Stimulated activated CD4-positive, alpha-beta T cell treated with anti-CD3 and anti-CD28 coated beads, Interleukin-15, amount 100 ng/mL, for 48 hours (primary cell): ENCODE results near the gene LY6G6D.

Experiments
- DNase-seq, 2 donors: peaks; one replicate each; pipeline ENCODE4 v3.0.0-alpha.2; 2020; ENCODE audit warnings: low read depth in 2 of 2

The LY6G6D gene, protein sequence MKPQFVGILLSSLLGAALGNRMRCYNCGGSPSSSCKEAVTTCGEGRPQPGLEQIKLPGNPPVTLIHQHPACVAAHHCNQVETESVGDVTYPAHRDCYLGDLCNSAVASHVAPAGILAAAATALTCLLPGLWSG

DNA sequence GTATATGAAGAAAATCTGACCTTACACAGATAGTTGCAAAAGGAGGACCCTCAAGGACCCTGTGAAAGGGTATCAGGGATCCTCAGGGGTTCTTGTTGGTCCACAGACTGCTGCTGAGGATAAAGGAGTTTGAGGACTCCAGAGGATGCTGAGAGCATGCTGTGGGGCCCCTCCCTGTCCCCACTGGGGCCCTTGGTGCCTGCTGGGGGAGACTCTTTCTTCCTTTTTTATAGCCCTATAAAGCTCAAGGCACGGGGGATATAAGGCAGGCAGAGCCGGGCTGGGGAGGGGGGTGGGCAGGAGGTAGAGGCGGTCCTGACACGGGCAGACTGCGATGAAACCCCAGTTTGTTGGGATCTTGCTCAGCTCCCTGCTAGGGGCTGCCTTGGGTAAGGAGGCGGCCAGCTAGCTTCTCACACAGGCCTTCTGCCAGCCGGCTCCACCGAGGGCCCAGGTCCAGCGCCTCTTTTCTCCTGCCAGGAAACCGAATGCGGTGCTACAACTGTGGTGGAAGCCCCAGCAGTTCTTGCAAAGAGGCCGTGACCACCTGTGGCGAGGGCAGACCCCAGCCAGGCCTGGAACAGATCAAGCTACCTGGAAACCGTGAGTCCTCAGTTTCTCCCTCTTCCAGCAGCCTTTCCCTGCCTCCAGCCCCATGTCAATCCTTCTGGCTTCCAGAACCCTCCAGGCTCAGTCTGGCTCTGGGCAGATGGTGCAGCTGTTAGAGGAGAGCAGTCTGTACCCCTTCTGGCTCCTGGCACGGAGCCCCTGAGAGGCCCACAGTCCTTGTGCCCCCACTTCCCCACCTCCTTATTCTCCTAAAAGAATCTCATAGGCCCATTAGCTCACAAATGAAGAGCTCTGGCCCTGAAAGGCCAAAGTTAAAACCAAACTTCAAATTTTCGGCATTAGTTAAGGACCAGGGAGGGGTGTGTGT lies at the start of gene LY6G6D:
Gene LY6G6D (plus strand): TSS at position 327 of the 937 bp plus-strand sequence. CDS start 8 bp downstream, at position 335.
- DNase-seq = no peak

DNA sequence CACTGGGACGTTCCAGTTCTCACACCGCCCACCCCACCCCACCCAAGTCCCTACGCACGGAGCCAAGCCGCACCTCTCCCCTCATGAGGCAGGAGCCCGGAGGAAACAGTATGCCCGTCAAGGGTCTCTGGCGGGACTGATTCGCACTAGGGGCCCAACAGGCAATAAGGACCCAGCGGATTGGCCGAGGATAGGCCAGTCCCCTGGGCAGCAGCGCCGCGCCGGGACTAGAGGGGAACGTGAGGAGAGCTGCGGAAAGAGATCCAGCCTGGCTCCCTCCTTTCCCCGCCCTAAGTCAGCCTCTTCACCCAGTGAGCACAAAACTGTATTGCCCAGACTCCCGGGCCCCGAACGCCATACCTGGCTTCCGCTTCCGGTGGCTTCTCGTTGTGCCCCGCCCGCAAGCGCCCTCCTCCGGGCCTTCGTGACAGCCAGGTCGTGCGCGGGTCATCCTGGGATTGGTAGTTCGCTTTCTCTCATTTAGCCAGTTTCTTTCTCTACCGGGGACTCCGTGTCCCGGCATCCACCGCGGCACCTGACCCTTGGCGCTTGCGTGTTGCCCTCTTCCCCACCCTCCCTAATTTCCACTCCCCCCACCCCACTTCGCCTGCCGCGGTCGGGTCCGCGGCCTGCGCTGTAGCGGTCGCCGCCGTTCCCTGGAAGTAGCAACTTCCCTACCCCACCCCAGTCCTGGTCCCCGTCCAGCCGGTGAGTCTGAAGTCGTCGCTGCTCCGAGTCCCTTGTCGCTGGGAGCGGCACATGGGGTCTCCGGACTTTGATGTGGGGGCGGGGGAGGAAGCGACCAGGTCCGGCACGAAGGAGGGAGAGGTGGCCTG lies 49.4 kb upstream of the LY6G6D start, which contains the start of gene CSNK2B:
Gene CSNK2B (plus strand): TSS at position 580 of the 836 bp plus-strand sequence. CDS start 752 bp downstream, outside the sequence.
- peak; percentile 96 to 99 for DNase-seq

DNA sequence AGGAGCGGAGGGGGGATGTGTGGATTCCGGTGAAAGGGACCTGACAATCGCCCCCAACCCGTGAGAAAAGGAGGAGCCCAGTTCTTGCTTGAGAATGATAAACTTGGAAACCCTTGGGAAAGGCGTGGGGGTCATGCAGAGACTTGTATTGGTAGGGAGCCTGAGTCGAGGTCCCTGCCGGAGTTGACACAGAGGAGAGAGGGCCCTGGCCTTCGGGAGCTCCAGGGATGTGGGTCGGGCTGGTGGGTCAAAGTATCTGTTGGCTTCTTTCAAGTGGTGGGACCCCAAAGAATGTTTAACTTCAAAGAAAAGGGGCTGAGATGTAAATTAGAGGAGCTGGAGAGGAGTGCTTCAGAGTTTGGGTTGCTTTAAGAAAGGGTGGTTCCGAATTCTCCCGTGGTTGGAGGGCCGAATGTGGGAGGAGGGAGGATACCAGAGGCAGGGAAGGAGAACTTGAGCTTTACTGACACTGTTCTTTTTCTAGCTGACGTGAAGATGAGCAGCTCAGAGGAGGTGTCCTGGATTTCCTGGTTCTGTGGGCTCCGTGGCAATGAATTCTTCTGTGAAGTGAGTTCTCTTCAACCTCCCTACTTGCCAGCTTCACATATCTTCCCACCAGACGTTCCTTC lies 48.7 kb upstream of the LY6G6D start:
- no peak for DNase-seq

DNA sequence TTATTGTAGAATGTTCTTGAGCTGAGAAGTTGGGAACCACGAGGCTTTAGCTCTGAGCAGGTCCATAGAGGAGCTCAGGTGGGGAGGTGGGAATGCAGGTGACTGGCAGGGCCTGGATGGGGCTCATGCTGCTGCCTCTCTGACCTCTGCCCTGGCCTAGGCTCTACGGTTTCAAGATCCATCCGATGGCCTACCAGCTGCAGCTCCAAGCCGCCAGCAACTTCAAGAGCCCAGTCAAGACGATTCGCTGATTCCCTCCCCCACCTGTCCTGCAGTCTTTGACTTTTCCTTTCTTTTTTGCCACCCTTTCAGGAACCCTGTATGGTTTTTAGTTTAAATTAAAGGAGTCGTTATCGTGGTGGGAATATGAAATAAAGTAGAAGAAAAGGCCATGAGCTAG lies 45.5 kb upstream of the LY6G6D start, which contains the start of gene LY6G5B:
Gene LY6G5B (plus strand): TSS at position 301 of the 400 bp plus-strand sequence. CDS start 975 bp downstream, outside the sequence.
- DNase-seq = no peak

DNA sequence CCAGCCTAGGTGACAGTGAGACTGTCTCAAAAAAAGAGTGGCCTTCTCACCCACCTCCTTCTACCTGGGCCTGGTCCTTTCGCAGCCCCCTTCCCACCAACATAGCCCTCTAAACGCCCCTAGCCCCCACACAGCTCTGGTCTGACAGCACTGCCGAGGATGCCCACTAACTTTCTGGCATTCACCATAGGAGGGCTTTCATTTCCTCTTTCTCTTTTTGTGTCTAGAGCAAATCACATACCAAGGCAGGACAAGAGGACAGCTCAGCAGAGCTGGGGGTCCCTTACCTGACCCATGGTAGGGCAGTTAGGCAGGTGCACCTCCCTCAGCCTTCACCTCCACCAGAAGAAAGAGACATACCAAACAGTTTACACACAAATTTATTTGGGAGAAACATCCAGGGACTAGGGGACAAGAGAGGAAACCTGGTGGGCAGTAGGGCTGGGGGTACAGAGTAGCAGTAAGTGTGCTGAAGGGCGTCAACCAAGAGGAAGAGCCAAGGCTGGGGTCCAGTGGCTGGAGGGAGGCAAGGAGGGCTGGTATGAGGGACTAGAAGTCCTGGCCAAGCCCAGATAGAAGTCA lies 38.7 kb upstream of the LY6G6D start:
- no peak for DNase-seq

DNA sequence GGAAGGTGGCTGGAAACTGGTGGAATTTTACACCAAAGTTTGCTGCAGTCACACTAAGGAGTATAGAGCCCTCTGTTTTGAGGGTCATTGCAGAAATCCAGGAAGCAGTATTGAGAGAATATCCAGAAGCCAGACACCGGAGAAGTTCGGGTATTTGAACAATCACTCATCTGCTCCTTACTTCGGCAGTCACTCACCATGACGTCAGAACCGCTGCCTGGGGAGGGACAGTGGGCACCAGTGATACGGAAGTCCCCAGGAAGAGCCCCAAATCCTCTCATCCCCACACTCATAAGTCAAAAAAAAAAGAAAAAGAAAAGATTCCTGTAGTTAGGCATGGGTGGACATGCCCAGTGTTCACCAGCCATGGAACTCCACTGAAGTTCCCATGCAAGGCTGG lies 38.2 kb upstream of the LY6G6D start:
- no peak for DNase-seq

DNA sequence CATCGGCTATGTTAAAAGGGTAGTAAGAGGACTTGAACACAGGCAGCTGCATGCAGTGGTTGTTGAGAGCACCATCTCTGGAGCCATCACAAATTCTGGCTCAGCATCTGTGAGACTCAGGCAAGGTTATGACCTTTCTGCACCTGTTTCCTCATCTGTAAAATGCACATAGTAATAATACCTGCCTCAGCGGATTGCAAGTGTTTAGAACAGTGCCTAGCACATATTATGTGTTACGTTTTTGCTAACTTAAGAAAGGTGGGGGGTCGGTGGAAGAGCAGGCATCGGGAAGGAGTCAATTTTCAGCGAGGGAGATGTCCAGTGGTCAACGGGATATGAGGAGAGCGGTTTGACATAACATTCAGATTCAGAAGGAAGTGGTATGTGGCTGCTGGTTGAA lies 37.2 kb upstream of the LY6G6D start:
- DNase-seq = no peak

DNA sequence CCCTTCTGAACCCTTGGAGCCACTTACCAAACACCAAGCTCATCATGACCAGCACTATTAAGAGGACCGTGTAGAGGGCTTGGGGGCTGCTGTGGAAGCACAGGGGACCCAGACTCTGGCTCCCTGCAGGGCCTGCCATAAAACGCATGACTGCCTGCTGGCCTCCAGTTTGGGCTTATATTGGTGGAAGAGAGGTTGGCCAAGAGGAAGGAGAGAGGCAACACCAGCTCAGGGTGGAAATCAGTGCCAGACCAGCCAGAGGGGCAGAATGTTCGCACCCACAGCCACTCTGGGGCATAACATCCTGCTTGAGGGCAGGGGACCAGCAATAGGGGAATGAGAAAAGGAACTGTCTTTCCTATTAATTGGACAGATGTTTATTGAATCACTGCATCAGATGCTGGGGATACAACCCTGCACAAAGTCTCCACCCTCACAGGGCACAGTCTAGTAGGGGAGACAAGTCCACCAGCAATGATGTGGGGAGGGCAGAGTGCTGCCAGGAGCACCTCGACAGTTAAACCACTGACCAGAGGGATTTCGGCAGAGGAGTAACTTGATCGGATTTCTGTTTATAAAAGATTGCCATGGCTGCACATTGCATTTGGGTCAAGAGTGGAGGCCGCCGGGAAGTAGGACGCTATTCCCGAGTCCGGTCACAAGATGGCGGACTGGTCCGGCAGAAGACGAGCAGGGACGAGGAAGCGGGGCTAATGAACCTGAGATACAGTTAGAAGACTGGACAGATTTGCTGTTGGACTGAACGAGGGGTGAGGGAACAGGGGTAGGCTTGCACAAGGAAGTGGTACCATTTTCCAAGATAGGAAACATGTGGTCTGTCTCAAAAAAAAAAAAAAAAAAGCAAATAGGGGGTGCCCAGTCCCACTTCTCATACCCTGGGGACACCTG lies 34.7 kb upstream of the LY6G6D start, which contains the start of gene LY6G5C:
Gene LY6G5C (minus strand): TSS at position 842 of the 909 bp plus-strand sequence. CDS start 694 bp downstream, at position 148.
- peak in 1 of 2 donors; percentile 49 for DNase-seq

DNA sequence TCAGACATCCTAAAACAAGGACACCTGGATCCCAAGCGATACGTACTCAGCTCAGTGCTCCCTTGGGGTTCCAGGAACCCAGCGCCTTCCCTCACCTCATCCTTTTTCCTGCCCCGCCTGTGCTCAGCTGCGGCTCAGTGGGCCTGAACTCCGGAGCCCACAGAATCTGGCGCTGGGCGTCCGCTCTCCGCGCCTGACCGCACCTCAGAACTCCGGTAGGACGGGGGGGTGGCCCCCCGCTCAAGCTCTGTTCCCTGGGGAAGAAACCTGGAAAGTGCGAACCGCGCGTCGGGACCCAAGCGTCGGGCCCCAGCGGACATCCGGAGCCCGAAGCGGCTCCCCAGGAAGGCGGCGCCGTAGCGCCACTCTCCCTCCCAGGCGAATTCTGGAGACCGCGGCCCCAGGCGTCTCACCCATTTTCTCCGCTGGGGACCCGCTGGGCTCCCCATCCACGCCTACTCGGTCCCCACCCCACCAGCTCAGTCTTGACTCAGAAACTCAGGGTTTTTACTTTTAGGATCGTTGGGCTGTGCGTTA lies 33.9 kb upstream of the LY6G6D start:
- peak in 1 of 2 donors; percentile 39 for DNase-seq

DNA sequence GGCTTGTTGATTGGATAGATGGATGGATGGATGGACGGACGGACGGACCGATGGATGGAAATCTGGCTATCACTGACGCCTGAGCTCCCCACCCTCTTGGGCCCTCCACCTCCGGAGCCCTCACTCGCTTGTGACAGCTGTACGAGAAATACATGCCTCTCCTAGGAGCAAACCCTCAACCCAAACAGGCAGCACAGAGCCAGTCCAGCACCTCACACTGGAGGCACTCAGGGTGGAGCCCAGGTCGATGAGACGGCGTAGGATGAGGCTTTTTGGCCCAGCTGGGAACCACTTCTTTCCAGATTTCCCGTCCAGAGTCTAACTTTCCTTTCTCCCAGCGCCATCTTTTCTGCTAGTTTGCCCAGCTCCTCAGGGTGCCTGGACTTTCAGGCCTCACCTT lies 31.6 kb upstream of the LY6G6D start:
- DNase-seq = no peak

DNA sequence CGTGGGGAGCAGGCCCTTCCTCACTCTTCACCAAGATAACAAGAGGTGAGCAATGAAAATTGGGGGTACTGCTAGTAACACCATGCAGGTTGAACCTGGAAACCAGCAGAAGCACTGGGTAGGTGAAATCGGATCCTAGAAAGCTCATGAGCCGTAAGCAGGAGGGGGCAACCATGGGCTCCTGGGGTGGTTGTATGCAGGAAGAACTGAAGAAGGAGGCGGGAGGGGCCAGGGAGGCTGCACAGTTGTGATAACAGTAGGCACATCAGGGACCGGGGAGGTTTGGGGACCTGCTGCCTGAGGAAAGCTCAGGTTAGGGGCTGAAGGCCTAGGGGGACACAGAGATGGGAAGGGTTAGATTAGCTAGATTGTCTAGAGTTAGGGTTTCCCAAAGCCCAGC lies 28.7 kb upstream of the LY6G6D start:
- no peak for DNase-seq

DNA sequence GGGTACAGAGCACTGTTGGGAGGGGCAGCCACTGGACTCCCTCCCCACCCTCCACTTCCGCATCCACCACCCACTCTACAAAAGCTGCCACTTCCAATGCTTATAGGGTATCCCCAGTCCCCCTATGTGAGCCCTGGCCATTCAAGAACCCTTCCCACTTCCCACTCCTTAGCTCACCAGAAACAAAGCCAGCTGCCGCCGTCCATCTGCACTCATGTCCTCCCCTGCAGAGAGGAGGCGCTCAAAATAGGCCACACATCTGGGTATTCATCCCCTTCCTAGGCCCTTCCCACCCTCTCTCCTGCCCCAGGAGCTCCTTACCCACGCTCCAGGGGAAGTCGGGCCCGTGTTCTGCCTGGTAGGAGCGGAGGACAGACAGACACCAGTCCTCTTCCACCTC lies 27.8 kb upstream of the LY6G6D start:
- no peak for DNase-seq

DNA sequence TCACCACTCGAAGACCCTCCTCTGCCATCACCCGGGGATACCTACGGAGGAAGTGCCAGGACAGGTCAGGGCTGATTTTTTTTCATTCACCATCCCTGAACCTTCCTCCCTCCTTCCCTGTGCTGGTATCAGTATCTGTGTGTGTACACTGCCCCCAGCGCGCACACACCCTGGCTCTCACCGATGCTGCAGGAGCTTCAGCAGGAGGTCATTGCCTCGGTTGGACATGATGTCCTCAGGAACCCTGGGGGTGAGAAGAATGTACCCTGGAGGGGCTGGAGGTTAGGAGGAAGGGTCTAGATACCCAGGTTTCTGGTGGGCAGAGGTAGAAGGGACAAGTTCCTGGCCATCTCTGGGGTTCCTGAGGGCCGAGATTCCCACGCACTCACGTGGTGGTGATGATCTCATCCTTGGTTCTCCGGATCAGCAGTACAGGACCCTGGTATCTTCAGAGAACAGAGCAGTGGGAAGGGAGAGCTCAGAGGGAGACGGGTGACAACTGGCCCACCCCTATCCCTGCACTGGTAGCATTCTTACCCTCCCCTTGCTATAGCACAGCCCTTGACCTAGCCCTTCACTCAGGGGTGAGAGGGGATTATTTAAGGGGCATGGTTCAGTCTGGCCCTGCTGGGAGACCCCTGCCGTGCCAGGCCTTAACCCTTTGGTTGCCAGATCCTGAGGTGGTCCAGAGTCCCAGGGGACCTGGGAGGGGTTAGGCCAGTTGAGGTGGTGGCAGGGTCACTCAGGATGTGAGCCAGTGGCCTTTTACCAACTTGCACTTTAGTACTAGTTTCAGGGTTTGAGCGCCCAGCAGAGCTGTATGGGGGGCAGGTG lies 27.1 kb upstream of the LY6G6D start:
- DNase-seq = no peak

DNA sequence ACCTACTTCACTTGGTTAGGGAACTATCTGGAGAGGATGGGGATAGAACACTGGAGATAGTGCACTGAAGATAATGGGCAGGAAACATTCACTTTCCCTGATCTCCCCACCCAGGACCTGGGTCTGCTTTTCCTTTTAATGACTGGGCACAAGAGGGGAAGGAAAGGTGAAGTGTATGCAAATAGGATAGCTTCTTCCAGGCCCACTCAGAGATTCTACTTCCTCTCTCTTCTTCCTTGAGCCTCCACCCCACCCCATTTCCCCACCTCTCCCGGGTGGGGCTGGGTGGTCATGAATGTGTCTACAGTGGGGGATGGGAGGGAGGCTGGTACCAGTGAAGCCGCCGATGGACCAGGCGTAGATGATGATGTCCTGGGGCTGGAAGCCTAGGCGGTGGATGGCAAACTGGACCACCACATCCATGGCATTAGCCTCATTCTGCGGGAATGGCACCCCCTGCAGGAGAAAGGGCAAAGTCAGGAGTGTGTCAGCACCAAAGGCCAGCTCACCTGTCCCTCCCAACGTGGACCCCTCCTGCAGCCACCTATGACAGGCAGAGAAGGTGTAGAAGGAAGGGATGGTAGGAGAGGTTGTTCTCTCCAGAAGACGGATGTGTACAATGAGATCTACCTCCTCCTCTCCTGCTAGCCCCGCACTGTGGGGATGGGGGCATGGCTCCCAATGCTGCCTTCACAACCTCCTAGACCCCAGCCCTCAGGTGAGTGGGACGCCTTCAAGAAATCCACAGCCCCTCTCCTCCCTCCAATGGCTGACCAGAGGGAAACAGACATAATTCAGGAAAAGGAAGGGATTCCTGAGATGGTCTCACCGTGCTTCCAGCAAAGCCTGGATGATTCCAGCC lies 25.7 kb upstream of the LY6G6D start:
- no peak for DNase-seq

DNA sequence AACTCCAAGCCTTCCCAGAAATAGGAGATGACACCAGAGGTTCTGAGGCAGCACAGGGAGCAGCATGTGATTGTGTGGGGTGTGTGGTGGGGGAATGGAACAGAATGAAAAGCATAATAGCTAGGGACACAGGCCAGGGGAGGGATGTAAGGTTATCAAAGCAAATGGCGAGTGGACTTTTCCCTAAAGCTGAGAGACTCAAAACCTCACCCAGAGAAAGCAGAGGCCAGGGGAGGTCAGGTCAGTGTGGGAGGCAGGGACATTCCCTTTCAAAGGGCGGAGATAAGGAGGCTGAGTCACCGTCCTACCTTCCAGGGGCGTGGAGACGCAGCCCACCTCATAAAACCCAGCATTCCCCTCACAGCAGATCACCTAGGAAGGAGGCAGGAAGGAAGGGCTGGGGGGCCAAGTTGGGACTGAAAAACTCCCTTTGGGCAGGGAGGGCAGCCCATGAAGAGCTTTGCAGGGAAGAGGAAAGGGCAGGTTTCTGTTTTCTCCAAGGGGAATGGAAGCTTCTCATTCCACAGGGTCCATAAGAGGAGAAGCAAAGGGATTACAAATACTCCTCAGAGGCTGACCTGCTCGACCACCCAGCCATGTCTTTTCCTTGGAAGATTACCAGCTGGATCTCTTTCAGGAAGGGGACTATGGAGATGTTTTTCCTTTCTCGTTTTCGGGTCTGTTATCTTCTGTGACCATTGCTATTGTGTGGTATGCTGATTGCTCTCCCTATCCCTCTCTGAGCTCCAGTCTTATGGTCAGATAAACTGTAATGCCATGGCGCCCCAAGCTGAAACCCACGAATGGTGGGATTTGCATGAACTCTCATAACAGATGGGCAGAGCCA lies 24.7 kb upstream of the LY6G6D start:
- no peak for DNase-seq

DNA sequence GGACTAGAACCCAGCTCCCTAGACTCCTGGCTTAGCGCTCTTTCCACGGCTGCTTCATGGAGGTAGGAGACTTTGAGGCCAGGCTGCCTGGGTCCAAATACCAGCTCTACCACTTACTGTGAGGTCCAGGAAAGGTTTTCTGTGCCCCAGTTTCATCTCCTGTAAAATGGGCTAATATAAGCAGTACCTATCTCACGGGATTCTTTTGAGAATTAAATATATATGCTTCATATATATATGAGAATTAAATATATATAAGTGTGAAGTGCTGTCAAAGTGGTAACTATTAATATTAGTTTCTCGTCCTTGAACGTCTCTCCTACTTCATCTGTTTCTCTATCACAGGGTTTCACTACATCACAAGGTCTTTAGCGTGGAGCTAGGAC lies 24.1 kb upstream of the LY6G6D start:
- no peak for DNase-seq

DNA sequence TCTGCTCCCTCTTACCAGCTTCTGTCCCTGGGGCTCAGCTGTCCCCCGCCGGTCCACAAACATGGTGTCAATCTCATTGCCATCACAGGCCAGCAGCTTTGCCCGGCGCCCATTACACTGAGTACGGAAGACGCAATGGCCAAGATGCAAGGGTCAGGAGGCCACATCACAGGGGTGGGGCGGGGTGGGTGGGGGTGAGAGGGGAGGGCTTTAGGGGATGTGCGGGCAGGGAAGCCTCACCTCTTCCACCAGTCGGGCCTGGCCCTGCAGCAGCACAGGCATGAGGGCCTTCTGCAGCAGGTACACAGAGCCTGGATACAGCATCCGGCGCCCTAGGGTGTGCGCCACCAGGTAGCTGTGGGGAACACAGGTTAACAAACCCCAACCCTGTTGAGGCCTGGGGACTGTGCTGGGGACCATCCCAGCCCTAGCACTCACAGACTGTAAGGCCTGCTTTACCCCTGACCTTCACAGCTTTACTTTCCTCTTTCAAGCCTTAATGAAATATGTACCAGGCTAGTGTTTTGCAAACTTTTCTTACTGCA lies 23.5 kb upstream of the LY6G6D start:
- no peak for DNase-seq
